PC-3 (cell line): ENCODE data around the gene TNFSF8. TPM values are rescaled to one million over a fixed set of nuclear protein-coding genes. Genes with fewer than 3 reads are reported as not detected.

ENCODE experiments used
- ATAC-seq: fragments of 200-7000 bp; cut with Tn5 transposase; 2 replicates; pipeline ENCODE4 v1.9.1; 2020; ENCODE audit warnings: mild to moderate bottlenecking, moderate library complexity
- BruUV-seq: library from RNA; stranded (reverse); fragments of 400-500 nt; replicated peaks from 2 replicates; lab custom pipeline; 2021; lab: Mats Ljungman, UMichigan
- CTCF ChIA-PET: fragments of 300-600 bp; sonication (Branson Sonifier 250); formaldehyde crosslinking; loops from one replicate; lab custom pipeline; 2022; ENCODE audit warnings: antibody characterized with exemption; lab: Charles Lee
- POLR2A ChIA-PET: fragments of 300-600 bp; sonication (Branson Sonifier 250); formaldehyde crosslinking; loops from one replicate; lab custom pipeline; 2022; ENCODE audit warnings: antibody characterized with exemption; ENCODE audit not compliant: unreplicated experiment; lab: Charles Lee
- DNase-seq: peaks from one replicate; pipeline ENCODE4 v3.0.0-alpha.2; 2015
- H2AFZ ChIP-seq: fragments of 300-600 bp; sonication (generic); 2 replicates; pipeline ENCODE4 v1.6.0; 2016; ENCODE audit warnings: antibody characterized with exemption, low read length
- H3F3A ChIP-seq: fragments of 300-600 bp; sonication (generic); one replicate; pipeline ENCODE4 v1.6.0; 2017; ENCODE audit warnings: antibody characterized with exemption, low read length, control low read depth, mild to moderate bottlenecking; ENCODE audit not compliant: unreplicated experiment
- H3K27ac ChIP-seq: fragments of 300-600 bp; sonication (generic); 2 replicates; pipeline ENCODE4 v1.5.1; 2016; ENCODE audit warnings: mild to moderate bottlenecking, low read length
- H3K27me3 ChIP-seq: fragments of 300-600 bp; sonication (generic); 2 replicates; pipeline ENCODE4 v1.6.1; 2016; ENCODE audit warnings: low read length, mixed read lengths
- H3K36me3 ChIP-seq: fragments of 300-600 bp; sonication (generic); 2 replicates; pipeline ENCODE4 v1.6.1; 2016; ENCODE audit warnings: low read depth, mixed run types, low read length, mixed read lengths
- H3K4me1 ChIP-seq: fragments of 300-600 bp; sonication (generic); 2 replicates; pipeline ENCODE4 v1.5.1; 2016; ENCODE audit warnings: low read length; ENCODE audit not compliant: insufficient read depth
- H3K4me2 ChIP-seq: fragments of 300-600 bp; sonication (generic); 2 replicates; pipeline ENCODE4 v1.6.0; 2016; ENCODE audit warnings: low read length
- H3K4me3 ChIP-seq: fragments of 300-600 bp; sonication (generic); 2 replicates; pipeline ENCODE4 v1.5.1; 2016; ENCODE audit warnings: mild to moderate bottlenecking, low read length, mixed read lengths
- H3K79me2 ChIP-seq: fragments of 300-600 bp; sonication (generic); 2 replicates; pipeline ENCODE4 v1.6.1; 2017; ENCODE audit warnings: low read length, mixed read lengths
- H3K9ac ChIP-seq: fragments of 300-600 bp; sonication (generic); 2 replicates; pipeline ENCODE4 v1.6.0; 2016; ENCODE audit warnings: mild to moderate bottlenecking, low read length
- H3K9me2 ChIP-seq: fragments of 300-600 bp; sonication (generic); replicated peaks from 2 replicates; pipeline ENCODE4 v1.6.1; 2016; ENCODE audit warnings: mixed run types, low read length, mixed read lengths
- H3K9me3 ChIP-seq: fragments of 300-600 bp; sonication (generic); 2 replicates; pipeline ENCODE4 v1.6.1; 2016; ENCODE audit warnings: low read length, mixed read lengths
- H4K20me1 ChIP-seq: fragments of 300-600 bp; sonication (generic); 2 replicates; pipeline ENCODE4 v1.6.1; 2016; ENCODE audit warnings: low read length, mixed read lengths
- EZH2 ChIP-seq: fragments of 300-600 bp; sonication (generic); IDR thresholded peaks from one replicate; pipeline ENCODE4 v1.6.1; 2017; ENCODE audit warnings: antibody characterized with exemption, mild to moderate bottlenecking, low read length; ENCODE audit not compliant: unreplicated experiment
- EZH2phosphoT487 ChIP-seq: fragments of 300-600 bp; sonication (generic); IDR thresholded peaks from 2 replicates; pipeline ENCODE4 v1.6.1; 2018; ENCODE audit warnings: mild to moderate bottlenecking, antibody characterized with exemption, low read length, borderline replicate concordance
- intact Hi-C: fragments of 100-400 bp; cut with micrococcal nuclease; formaldehyde crosslinking; loops from 2 replicates; pipeline ENCODE4 v1.9.0; 2023
- total RNA-seq: library from RNA; depleted of rRNA; stranded (reverse); fragments of >200 nt; gene quantifications from 2 replicates; pipeline ENCODE4 v1.2.3, GENCODE V29; 2014
- TF ChIP-seq, protein P1 (sequence below): fragments of 300-600 bp; sonication (generic); conservative IDR thresholded peaks from 2 replicates; pipeline ENCODE4 v1.5.1; 2017; ENCODE audit warnings: antibody characterized with exemption, low read depth, mild to moderate bottlenecking, low read length

Gene TNFSF8
- total RNA-seq, 1 experiment from 2014 or later, result not detected

DNA sequence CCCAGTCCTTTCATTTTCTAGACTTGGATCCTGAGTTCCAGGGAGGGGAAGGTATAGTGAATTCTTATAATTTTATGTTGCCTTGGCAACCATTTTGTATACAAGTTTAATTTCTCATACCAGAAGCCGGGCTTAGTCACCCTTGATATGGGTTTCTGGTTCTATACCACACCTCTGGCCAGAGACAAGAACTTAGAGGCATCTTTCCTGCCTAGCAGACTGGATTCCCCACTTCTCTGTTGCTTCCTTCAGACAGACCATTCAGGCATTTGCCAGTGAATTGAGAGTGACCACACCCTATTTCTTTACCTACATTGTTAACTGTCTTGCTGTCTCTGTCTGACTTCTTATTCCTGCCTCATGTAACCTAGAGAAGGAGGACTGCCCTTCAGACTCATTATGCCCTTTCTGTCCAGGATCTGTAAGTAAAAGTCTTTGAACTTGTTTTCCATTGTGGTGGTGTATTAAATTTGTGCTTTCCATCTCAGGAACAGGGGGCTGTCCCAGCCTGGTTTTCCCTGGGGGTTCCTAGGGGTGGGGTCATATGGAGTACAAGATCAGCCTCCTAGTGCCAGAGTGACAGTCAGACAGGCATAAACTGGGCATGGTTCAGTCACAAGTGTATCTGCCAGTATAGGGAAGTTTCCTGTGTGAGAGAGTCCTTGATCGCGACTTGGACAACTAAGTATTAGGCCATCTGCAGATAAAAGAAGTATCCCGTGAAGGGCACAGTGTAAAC lies 27.4 kb downstream of the TNFSF8 start:
- CTCF ChIA-PET, result no interaction called here
- Histone ChIP-seq H2AFZ (no peak overlapping the region), H3K27me3 (no peaks in the 10 kb centered on the region), H3K27ac (peak overlapping the region; percentile 13; the same call in 1 of the 2 replicates), H3K9me3 (no peaks in the 10 kb centered on the region), H3K4me3 (no peak overlapping the region), H3K9ac (no peak overlapping the region), H3K4me1 (peaks cover 30% of the 10 kb centered on the region), H4K20me1 (no peaks in the 10 kb centered on the region), H3K4me2 (no peak overlapping the region), H3K9me2 (no peaks in the 10 kb centered on the region), H3F3A (no peaks in the 10 kb centered on the region), H3K36me3 (no peaks in the 10 kb centered on the region), H3K79me2 (no peaks in the 10 kb centered on the region)
- intact Hi-C loops, result no loop called here
- ATAC-seq, result peak; percentile 11; the same call in 1 of the 2 replicates
- POLR2A ChIA-PET, result no interaction called here
- no TSS peak for BruUV-seq
- DNase-seq, result peak; percentile 39
- TF ChIP-seq, protein P1, sequence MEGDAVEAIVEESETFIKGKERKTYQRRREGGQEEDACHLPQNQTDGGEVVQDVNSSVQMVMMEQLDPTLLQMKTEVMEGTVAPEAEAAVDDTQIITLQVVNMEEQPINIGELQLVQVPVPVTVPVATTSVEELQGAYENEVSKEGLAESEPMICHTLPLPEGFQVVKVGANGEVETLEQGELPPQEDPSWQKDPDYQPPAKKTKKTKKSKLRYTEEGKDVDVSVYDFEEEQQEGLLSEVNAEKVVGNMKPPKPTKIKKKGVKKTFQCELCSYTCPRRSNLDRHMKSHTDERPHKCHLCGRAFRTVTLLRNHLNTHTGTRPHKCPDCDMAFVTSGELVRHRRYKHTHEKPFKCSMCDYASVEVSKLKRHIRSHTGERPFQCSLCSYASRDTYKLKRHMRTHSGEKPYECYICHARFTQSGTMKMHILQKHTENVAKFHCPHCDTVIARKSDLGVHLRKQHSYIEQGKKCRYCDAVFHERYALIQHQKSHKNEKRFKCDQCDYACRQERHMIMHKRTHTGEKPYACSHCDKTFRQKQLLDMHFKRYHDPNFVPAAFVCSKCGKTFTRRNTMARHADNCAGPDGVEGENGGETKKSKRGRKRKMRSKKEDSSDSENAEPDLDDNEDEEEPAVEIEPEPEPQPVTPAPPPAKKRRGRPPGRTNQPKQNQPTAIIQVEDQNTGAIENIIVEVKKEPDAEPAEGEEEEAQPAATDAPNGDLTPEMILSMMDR, result no peak
- TF ChIP-seq EZH2phosphoT487, result no peak
- TF ChIP-seq EZH2, result no peak

DNA sequence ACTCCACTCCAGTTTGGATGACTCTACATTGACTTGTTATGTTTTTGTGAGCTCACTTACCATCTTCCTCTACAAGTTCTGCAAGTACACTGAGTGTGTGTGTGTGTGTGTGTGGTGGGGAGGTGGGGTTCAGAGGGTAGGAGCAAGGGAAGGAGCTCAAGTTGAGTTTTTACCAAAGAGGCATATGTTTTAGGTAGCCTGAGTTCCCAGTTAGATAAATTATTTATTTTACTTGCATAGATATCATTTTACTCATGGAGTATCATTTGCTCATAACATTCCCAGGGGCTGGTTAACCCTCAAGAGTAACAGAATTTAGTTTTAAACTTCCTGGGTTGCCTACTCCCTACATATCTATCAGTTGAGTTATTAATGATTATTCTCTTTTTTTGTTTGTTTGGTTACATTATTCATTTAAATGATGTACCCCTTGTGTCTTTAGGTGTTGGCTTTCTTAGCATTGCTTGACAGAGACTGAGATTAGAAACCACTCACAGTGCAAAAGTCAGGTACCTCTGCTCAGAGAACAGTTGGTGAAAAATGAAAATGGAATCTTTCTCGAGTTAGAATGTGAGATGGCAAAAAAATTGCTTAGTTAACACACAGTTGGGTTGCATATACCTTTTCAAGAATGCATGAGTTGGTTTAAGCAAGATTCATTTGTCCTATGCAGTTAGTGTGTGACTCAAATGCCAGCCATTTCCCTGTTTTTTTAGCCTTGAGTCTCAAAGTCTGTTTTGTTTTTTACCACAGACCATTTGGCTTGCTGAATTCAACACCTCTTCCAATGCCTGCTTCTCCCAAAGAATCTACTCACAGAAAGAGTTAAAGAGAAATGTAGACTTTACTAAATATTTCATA lies 29.2 kb downstream of the TNFSF8 start:
- TF ChIP-seq EZH2phosphoT487 (no peak), EZH2 (no peak)
- TF ChIP-seq, protein P1, result no peak
- no peaks in the 10 kb centered on the region for H3F3A ChIP-seq
- H4K20me1 ChIP-seq, result no peaks in the 10 kb centered on the region
- ChIA-PET POLR2A (no interaction called here), CTCF (no interaction called here)
- H3K36me3 ChIP-seq, result no peaks in the 10 kb centered on the region
- no peaks in the 10 kb centered on the region for H3K9me3 ChIP-seq
- no peaks in the 10 kb centered on the region for H3K9me2 ChIP-seq
- no peaks in the 10 kb centered on the region for H3K79me2 ChIP-seq
- DNase-seq (peak; percentile 19), ATAC-seq (no peak)
- H3K27me3 ChIP-seq, result no peaks in the 10 kb centered on the region
- intact Hi-C loops, result no loop called here
- no peak overlapping the region for H2AFZ ChIP-seq
- no peak overlapping the region for H3K9ac ChIP-seq
- no peak overlapping the region for H3K4me3 ChIP-seq
- no TSS peak for BruUV-seq
- peaks cover 17% of the 10 kb centered on the region for H3K4me1 ChIP-seq
- no peak overlapping the region for H3K4me2 ChIP-seq
- peak overlapping the region; percentile 31 for H3K27ac ChIP-seq
